Chondrocyte (in vitro differentiated cells): ENCODE measurements around the gene HDAC9. TPM values are rescaled to one million over a fixed set of nuclear protein-coding genes. Genes with fewer than 3 reads are reported as not detected.

Experiments
- DNase-seq: peaks from one replicate; pipeline ENCODE4 v3.0.0; 2021; ENCODE audit warnings: mixed read lengths, low spot score
- H3K27ac Mint-ChIP-seq: one replicate; pipeline ENCODE4 v1.8.0; 2021; ENCODE audit warnings: mild to moderate bottlenecking, moderate library complexity, mixed read lengths; ENCODE audit not compliant: unreplicated experiment
- H3K27me3 Mint-ChIP-seq: 2 replicates; pipeline ENCODE4 v1.8.0; 2021; ENCODE audit warnings: low read depth, mixed read lengths
- H3K36me3 Mint-ChIP-seq: 2 replicates; pipeline ENCODE4 v1.8.0; 2021; ENCODE audit warnings: low read depth, mixed read lengths
- H3K4me1 Mint-ChIP-seq: 2 replicates; pipeline ENCODE4 v1.8.0; 2021; ENCODE audit warnings: low read depth, mild to moderate bottlenecking, mixed read lengths
- H3K4me3 Mint-ChIP-seq: one replicate; pipeline ENCODE4 v1.8.0; 2021; ENCODE audit warnings: mild to moderate bottlenecking, moderate library complexity, mixed read lengths; ENCODE audit not compliant: unreplicated experiment
- H3K9me3 Mint-ChIP-seq: 2 replicates; pipeline ENCODE4 v1.8.0; 2021; ENCODE audit warnings: low read depth, mixed read lengths
- total RNA-seq: library from RNA; stranded (reverse); gene quantifications from 3 replicates; pipeline ENCODE4 v1.2.1, GENCODE V29; 2021
- TF ChIP-seq, protein P1 (sequence below): fragments of 200-600 bp; sonication (generic); IDR thresholded peaks from 2 replicates; pipeline ENCODE4 v1.5.0; 2021; ENCODE audit warnings: antibody characterized with exemption, mild to moderate bottlenecking, moderate library complexity

The HDAC9 gene
- total RNA-seq, 1 donor from 2014 or later: 5.9 TPM

DNA sequence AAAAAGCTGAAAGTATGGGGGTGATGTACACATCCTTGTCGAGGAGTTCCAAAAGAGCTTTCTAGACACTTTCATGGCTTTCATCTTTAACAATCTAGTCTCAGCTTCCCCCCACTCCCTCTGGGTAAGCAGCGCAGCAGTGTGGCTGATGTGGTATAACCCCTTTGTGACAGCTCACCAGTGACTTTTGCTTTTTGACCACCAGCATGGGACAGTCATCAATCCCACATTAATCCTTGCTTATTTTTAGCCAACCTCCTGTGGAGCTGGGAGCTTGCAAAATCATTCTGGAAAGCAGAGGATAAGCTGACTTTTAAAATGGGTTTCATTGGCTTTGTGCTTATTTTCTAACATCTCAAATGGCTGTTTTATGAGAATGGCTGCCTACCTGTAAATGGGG is 272.7 kb downstream of the HDAC9 start:
- H3K4me3 Mint-ChIP-seq: no peak overlapping the region
- TF ChIP-seq, protein P1, sequence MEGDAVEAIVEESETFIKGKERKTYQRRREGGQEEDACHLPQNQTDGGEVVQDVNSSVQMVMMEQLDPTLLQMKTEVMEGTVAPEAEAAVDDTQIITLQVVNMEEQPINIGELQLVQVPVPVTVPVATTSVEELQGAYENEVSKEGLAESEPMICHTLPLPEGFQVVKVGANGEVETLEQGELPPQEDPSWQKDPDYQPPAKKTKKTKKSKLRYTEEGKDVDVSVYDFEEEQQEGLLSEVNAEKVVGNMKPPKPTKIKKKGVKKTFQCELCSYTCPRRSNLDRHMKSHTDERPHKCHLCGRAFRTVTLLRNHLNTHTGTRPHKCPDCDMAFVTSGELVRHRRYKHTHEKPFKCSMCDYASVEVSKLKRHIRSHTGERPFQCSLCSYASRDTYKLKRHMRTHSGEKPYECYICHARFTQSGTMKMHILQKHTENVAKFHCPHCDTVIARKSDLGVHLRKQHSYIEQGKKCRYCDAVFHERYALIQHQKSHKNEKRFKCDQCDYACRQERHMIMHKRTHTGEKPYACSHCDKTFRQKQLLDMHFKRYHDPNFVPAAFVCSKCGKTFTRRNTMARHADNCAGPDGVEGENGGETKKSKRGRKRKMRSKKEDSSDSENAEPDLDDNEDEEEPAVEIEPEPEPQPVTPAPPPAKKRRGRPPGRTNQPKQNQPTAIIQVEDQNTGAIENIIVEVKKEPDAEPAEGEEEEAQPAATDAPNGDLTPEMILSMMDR: no peak
- H3K27me3 Mint-ChIP-seq: no peaks in the 10 kb centered on the region
- H3K36me3 Mint-ChIP-seq: no peaks in the 10 kb centered on the region
- H3K9me3 Mint-ChIP-seq: no peaks in the 10 kb centered on the region
- H3K4me1 Mint-ChIP-seq: peaks cover 34% of the 10 kb centered on the region
- peak overlapping the region; percentile 51 for H3K27ac Mint-ChIP-seq
- DNase-seq: no peak

DNA sequence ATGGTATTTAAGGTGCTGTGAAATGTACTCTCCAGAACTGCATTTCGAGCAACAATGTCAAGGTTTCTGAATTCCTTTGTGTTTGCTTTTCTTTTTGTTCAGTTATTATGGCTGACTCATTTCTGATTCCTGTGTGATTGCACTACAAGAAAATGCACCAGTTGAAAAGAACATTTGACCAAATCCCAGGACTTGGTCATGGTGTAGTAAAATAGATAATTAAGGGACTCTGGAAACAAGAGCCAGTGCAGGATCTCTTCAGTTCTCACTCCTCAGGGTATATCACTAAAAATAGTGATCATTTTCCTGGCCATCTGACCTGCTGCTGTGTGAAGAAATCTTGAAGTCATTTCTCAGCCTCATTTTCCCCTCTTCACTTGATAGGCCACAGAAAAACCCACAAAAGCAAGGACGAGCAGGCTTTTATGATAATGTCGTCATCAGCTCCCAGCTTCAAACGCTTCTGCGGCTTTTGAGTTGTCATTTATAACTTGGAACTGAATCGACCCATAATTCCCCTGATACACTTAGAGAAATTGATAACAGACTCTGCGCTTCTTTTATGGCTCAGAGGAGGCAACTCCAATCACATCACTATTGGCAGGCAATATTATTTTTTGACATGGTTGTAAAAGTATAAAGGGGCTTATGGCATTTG is 274.7 kb downstream of the HDAC9 start:
- no peak overlapping the region for H3K4me3 Mint-ChIP-seq
- no peaks in the 10 kb centered on the region for H3K27me3 Mint-ChIP-seq
- no peaks in the 10 kb centered on the region for H3K36me3 Mint-ChIP-seq
- no peak for DNase-seq
- no peaks in the 10 kb centered on the region for H3K9me3 Mint-ChIP-seq
- peak overlapping the region; percentile 60 for H3K27ac Mint-ChIP-seq
- peaks cover 34% of the 10 kb centered on the region for H3K4me1 Mint-ChIP-seq
- TF ChIP-seq, protein P1: no peak

DNA sequence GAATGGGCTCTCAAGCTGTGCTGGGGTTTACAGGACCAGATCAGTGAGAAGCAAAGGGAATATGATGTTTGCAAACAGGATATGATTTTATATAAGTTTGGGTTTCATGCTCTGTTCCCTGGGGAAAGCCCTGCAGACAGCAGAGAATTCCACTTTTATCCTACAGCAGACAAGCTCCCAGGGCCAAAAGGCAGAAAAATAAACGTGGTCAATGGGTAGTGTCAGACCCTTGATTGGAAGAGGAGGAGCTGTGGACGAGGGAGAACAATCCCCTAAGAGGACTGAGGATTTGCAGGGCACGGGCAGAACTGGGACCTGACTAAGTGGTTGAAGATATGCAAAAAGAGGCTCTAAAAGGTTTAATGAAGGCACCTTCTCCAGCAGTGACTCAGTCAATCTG is 275.3 kb downstream of the HDAC9 start:
- Mint-ChIP-seq H3K9me3 (no peaks in the 10 kb centered on the region), H3K27ac (peak overlapping the region; percentile 60), H3K27me3 (no peaks in the 10 kb centered on the region), H3K4me1 (peaks cover 34% of the 10 kb centered on the region), H3K36me3 (no peaks in the 10 kb centered on the region), H3K4me3 (no peak overlapping the region)
- TF ChIP-seq, protein P1: no peak
- no peak for DNase-seq

DNA sequence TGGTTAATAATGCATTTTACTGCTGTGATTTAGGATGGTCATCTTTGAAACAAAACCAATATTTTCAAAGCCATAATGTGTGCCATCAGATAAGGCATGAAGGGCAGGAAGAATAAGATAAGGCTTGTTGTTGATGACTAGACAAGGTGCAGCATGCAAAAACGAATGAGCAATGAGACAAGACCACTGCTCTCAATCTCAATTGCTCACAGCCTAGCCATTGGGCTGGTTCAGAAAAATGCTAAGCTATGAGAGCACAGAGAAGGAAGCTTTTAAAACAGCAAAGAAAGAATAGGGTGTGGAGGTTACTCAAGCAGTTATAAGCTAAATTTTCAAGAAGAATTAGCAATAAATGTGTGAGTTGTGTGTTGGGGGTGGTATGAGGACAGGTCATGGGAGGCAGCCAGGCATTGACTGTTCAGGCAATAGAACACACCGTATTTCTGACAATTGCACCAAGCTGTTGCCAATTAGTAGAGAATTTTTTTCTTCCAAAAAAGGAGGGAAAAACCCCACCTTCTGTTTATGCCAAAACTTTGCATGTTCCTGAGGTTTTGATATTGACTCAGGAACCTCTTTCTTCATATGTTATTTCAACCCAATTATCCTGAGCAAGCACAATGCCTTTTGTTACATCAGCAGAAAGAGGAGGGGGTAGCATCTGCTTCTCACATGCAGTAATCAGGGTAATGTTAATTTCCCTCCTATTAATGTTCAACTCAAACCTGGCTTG is 276.5 kb downstream of the HDAC9 start:
- TF ChIP-seq, protein P1: no peak
- H3K27me3 Mint-ChIP-seq: no peaks in the 10 kb centered on the region
- H3K4me3 Mint-ChIP-seq: no peak overlapping the region
- H3K4me1 Mint-ChIP-seq: peaks cover 34% of the 10 kb centered on the region
- H3K36me3 Mint-ChIP-seq: no peaks in the 10 kb centered on the region
- no peak for DNase-seq
- no peaks in the 10 kb centered on the region for H3K9me3 Mint-ChIP-seq
- H3K27ac Mint-ChIP-seq: no peak overlapping the region

DNA sequence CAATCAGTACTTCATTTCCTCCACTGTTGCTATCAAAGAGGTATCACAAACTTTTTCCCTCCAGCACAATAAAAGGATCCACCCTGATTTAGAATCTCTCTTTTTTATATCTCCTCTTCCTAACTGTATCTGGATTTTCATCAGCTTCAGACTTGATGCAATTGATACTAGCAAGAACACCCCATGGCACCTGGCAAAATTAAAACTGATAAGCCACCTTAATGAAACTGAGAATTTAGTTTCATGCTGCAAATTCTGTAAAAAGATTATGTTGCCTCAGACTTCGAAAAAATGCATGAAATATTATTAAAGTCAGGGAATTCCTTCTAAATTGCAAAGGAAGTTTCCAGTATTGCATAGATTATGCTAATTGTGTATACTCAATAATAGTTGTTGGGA is 277.0 kb downstream of the HDAC9 start:
- no peak overlapping the region for H3K4me3 Mint-ChIP-seq
- no peak overlapping the region for H3K27ac Mint-ChIP-seq
- TF ChIP-seq, protein P1: no peak
- H3K4me1 Mint-ChIP-seq: peaks cover 34% of the 10 kb centered on the region
- no peaks in the 10 kb centered on the region for H3K27me3 Mint-ChIP-seq
- no peak for DNase-seq
- no peaks in the 10 kb centered on the region for H3K9me3 Mint-ChIP-seq
- H3K36me3 Mint-ChIP-seq: no peaks in the 10 kb centered on the region
